ENCODE measurements around the gene CACNA2D4.

CACNA2D4 gene

GRCh38 chr12:1888923-1889322 is 29.5 kb downstream of the CACNA2D4 start:
- no peak for DNase-seq

- no peak for DNase-seq
Observed at GRCh38 chr12:1886396-1887008, 31.9 kb downstream of the CACNA2D4 start.

DNA sequence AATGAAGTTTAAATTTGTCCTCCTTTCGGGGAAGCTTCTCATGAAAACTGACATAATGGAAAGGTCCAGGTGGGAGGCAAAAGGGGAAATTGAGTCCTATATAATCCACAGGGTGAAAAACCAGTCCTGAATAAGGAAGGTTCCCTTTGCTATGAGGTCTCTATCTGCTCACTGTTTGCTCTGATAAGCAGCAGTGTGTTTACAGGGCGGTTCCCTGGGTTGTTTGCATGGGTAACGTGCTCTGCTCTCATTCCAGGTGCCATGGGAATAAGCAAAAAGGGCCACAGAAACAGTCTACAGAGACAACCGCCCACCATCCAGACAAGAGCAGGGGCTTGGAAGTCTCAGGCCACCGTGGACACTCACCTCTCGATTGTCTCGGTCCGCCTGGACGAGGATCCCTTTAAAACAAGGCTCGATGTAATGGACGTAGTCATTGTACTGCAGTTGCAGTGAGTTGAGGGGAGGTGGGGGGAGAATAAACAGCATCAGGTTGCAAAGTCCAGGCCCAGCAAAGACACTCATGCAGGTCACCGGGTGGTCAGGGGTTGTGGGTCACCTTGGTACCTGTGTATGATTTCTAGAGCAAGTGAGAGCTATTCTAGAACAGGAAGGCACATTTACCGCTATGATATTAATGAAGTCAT is 32.7 kb downstream of the CACNA2D4 start:
- DNase-seq: no peak

DNA sequence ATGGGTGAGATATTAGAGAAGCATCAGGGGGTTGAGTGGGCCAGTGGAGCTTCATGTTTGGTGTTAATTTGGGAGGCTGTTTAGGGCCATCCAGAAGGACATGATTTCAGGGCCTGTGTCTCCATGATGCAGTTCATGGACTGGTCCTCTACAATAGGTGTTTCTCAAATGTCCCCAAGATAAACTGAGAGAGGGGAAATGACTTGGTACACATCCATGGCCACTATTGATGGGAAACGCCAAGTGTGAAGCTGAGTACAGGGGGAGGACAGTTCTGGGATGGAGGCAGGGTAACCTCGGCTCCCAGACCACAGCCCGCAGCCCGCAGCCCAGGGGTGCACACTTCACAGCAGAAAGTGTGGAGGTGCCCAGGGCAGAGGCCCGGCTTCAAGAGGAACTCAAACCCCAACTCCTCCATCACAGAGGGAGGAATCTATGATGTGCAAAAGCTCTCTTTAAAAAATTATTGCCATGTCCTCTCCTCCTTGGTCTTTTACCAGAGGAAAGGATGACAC is 33.3 kb downstream of the CACNA2D4 start:
- no peak for DNase-seq

DNA sequence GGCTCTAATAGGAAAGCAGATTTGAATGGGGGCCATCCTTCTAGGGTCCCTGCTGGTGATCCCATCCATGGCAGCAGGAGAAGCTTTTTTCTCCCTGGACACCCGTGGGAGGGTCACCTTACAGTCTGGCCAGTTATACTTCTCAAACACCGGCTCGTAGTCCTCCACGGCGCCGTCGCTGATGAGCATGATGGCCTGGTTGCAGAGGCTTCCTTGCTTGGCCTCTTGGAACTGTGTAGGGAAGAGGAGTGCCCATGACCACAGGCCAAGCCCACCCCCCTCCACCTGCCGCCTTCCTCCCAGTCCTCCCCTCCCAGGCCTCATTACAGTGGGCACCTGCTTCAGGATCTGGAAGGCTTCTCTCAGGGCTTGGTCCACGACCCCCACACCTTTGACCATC is 33.8 kb downstream of the CACNA2D4 start:
- DNase-seq: no peak

- DNase-seq: no peak
Observed at GRCh38 chr12:1883513-1883912, 34.9 kb downstream of the CACNA2D4 start.

DNA sequence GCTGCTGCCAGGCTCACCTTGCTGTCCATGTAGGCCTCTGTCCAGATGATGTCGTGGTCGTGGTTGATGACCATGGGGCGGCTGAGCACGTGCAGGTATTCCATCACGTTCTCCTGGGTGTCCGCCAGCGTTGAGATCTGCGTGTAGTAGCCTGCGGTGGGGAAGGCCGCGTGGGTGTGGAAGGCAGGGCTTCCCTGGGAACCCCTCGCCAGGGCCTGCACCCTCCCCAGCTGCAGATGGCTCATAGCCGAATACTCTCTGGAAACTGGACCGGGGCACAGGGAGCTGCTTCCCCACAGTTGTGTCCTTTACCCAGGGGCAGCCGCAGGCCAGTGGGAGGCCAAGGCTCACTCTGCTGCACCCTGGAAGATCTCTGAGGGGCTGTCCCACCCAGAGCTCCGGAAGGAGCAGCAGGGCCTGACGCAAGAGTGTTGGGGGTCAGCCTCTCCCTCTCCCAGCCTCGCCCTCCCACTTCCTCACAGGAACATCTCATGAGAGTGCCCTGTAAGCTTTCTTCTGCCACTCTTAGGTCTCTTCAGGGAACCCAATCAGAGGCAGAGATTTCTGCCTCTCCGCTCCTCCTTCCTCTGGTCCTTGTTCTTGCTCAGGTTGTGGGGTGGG is 35.5 kb downstream of the CACNA2D4 start:
- no peak for DNase-seq

- DNase-seq: no peak
Observed at GRCh38 chr12:1882405-1882804, 36.0 kb downstream of the CACNA2D4 start.

DNA sequence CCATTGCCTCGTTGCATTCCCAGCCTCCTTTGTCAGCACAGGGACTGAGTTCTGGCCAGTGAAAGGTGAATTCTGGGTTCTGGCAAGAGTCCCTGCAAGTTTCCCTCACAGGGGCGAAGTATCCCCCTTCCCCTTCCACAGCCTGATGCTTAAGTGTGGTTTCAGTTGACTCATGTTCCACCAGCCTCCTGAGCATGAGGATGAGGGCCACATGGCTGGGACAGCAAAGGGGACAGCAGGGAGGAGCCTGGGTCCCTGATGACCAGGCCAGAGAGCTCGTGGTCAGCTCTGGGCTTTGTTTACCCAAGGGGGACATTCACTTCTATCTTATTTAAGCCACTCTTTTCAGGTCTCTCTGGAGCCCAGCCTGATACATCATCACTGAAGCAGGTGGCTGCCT is 36.5 kb downstream of the CACNA2D4 start:
- no peak for DNase-seq

- no peak for DNase-seq
Observed at GRCh38 chr12:1881301-1881700, 37.2 kb downstream of the CACNA2D4 start.

DNA sequence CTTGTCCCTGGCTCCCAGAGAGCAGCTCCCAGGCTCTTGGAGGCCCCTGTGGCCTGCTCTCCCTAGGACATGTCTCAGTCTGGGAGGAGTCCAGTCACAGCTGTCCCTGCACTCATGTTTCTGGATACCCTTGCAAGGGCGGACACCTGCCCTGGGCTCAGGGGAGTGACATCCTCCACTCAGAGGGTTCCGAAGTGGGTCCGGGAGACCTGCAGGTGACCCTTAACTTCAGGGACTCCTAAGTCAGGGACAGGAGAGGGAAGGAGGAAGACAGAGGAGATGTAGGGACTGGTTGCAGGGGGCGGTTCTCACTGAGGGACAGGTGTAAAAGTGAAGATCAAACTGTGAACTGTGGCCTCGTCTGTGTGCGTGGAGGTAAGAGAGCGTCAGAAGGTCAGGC is 37.6 kb downstream of the CACNA2D4 start:
- DNase-seq: no peak

DNA sequence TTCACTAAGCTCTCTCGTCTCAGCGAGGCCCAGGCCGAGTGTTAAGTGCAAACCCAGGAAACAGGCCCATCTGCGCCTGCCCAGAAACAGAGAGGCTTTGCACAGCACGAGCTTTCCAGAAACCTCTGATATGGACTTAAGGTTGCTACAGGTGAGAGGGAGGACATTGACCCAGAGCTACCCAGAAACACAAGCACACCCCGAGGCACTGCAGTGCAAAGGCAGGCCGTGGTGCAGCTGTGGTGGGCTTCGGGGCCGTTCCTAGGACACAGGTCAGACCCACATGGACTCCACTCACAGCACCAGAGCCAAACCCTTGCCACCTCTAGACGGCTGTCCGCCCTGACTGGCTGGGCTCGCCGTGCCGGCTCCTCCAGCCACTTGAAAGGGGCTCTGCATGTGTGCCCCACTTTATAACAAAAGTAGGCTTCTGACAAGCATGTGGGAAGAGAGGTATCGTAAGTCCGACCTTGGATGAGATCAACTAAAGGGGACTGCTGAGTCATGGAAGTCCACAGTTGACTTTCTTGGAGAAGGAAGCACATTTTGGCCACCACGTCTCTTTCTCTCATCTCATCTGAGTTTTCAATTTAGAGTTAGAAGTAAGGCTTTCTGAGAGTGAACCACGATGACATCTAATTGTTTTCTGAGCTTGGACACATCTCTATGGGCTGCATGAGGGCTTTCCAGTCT is 38.2 kb downstream of the CACNA2D4 start:
- DNase-seq: no peak

DNA sequence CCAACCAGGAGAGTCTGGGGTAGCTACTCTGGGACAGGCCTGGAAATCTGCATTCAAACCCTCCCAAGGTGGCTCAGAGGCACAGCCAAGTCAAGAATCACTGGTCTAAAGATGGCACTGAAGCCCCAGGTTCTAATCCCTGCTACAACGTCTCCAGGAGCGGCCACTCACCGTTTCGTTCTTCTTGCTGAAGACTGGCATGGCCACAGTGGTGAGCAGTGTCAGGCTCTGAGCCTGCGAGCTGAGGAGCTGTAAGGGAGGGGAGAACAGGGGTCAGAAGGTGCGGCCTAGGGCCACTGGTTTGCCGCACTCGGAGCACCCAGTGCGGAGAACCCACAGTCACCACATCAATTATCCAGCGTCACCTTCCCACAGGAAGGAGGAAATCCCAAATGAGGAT is 38.8 kb downstream of the CACNA2D4 start:
- DNase-seq: no peak

- DNase-seq: no peak
Observed at GRCh38 chr12:1878695-1879094, 39.8 kb downstream of the CACNA2D4 start.

DNA sequence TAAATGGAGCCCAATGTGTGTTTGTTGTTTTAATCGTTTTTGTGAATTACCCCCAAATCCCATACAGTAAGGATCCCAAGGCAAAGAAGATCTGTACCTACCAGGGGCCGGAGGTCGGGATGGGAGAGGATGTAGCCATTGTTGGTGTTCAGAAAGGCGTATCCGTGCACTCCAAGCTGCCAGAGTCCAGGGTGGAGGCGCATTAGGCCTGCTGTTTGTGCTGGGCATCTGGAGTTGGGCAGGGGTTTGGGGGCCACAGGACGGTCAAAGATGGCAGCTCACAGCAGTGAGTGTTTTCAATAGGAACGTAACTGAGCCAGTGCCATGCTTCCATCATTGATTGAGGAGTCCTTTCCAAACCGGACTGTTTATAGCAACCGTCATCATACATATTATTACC is 40.2 kb downstream of the CACNA2D4 start:
- DNase-seq: no peak

DNA sequence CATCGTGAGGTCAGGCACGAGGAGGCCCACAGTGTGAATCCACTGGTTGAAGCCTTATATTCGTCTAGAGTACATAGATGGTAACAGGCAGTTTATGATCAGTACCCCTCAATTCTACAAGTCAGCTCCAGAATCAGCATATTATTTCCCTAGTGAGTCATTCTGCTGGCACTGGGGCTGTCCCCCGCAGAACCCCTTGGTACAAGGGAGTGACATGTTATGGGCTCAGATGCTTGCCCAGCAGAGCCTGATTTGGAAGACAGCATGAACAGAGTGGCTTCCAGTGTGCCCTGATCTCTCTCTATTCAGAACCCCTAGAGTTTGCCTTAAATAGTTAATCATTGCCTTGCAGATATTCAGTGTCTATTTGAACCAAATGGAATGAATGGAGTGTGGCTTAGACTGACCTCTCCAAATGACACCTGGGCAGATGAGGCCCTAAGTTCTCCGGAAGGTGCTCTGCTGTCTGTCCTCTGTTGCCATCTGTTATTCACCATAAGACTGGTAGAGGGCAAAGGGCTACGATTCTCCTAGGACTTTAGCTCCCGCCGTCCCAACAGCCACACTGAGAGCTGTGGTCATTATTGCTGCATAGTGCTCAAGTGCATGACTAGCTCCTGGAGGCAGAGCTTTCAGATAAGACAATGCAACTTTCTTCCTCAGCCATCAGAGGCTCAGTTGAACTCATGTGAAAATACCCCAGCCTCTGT is 41.1 kb downstream of the CACNA2D4 start:
- no peak for DNase-seq

DNA sequence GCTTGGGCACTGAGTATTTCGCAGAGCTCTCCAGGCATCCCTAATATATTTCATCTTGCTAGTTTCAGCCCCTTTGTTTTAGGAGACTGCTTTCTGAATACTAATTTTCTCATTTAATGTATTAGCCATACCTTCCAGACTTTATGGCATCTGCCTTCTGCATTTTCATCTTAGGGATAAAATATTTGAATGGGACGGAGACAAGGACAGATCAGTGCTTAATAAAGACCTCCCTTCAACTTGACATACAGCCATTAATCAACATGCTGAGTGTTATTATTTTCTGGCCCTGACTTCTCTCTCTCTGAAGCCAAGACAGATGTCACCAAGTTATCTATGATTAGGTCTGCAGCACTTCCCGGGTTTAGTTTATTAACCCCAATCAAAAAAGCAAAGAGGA is 42.4 kb downstream of the CACNA2D4 start:
- DNase-seq: no peak

DNA sequence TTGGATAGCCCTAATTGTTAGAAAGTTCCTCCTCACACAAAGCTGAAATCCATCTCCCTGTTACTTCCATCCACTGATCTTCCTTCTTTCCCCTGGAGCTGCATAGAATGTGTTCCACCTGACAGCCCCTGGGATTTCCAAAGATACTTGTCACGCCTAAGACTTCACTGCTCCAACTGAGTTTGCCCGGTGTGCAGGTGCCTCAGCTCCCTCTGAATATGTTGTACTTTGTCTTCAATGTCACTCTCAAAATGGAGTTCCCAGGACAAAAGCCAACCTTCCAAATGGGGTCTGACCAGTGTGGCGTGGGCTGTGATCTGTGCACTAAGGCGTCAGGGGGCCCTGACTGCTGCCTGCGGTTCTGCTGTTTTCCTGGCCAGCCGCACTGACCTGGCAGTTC is 42.8 kb downstream of the CACNA2D4 start:
- DNase-seq: no peak

GRCh38 chr12:1873531-1874510 is 44.6 kb downstream of the CACNA2D4 start:
- no peak for DNase-seq

DNA sequence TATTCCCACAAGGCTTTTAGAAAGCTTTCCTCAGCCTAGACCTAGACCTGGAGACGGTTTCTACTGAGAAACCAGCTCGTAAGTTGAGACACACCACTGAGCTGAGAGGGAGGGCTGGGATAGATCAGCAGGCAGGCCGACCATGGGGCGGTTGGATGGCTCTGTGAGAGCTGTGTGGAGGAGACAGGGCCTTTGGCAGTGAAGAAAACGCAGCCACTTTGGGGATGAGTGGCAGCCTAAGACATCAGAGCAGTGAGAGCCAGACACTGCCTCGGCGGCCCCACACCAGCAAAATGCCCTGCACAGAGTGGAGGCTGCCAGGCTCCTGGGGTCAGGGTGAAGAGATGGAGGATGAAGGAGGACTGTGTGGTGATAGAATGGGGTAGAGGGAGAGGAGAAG is 46.0 kb downstream of the CACNA2D4 start:
- DNase-seq: no peak

DNA sequence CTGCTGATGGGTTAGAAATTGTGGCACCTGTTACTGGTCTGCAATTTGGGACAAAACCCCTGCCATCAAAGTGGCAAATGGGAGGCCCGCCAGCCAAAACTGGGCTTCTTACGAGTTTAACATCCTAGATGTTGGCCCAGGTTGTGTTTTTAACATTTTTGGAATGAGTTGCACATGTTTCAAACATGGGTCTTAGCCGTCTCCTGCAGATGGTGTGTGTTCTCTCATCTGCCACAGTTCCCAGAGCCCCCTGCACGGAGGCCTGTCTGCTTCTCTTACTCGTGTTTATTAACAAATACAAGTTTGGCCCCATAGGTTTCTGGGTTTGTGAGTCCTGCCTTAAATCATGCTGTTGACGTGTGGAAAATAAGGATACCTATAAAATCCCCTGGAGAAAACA is 46.5 kb downstream of the CACNA2D4 start:
- DNase-seq: no peak
